B cell (primary cell): ENCODE results near the gene ALDH1B1. TPM values are rescaled to one million over a fixed set of nuclear protein-coding genes. Genes with fewer than 3 reads are reported as not detected.

Source experiments
- ATAC-seq: fragments of 200-7000 bp; cut with Tn5 transposase; one replicate; pipeline ENCODE4 v1.10.0; 2021; ENCODE audit warnings: low read depth, mild to moderate bottlenecking, moderate number of reproducible peaks, moderate library complexity
- CTCF ChIA-PET: fragments of 350-600 bp; sonication (Branson Sonifier 250); formaldehyde crosslinking; loops from one replicate; lab custom pipeline; 2021; ENCODE audit warnings: antibody characterized with exemption, inconsistent platforms; lab: Charles Lee
- POLR2A ChIA-PET: fragments of 350-600 bp; sonication (Branson Sonifier 250); formaldehyde crosslinking; loops from one replicate; lab custom pipeline; 2021; ENCODE audit warnings: antibody characterized with exemption; lab: Charles Lee
- DNase-seq: peaks from one replicate; pipeline ENCODE4 v3.0.0; 2013
- H2AFZ ChIP-seq: 2 replicates; pipeline ENCODE4 v1.6.1; 2012; ENCODE audit warnings: mild to moderate bottlenecking, low read depth, low read length; ENCODE audit not compliant: insufficient read depth, poor library complexity, severe bottlenecking
- H3K27ac ChIP-seq, 2 donors: 1 replicate in 1 of 2; 2 replicates in 1 of 2; pipeline ENCODE4 v1.5.1; 2012 to 2013; ENCODE audit warnings: low read length in 2 of 2, mild to moderate bottlenecking in 2 of 2, moderate library complexity in 1 of 2
- H3K27me3 ChIP-seq, 4 experiments: fragments of 200-600 bp in 1 of 4; sonication (generic) in 1 of 4; replicated peaks in 1 of 4; 1 replicate in 2 of 4; 2 replicates in 2 of 4; pipeline versions ENCODE4 v1.6.1 to v1.7.0; 2013 to 2016; ENCODE audit warnings: low read length in 3 of 4, mild to moderate bottlenecking in 2 of 4, mixed read lengths in 1 of 4, moderate library complexity in 1 of 4; ENCODE audit not compliant: insufficient read depth in 4 of 4, control insufficient read depth in 3 of 4; ENCODE audit errors: control extremely low read depth in 1 of 4
- H3K36me3 ChIP-seq, 2 experiments: replicated peaks in 1 of 2; 1 replicate in 1 of 2; 2 replicates in 1 of 2; pipeline versions ENCODE4 v1.6.1 to v1.7.1; 2013; ENCODE audit warnings: low read length in 1 of 2; ENCODE audit not compliant: insufficient read depth in 2 of 2, control insufficient read depth in 1 of 2; ENCODE audit errors: control extremely low read depth in 1 of 2, extremely low read depth in 1 of 2
- H3K4me1 ChIP-seq, 2 donors: fragments of 200-600 bp in 1 of 2; sonication (generic) in 1 of 2; 1 replicate in 1 of 2; 2 replicates in 1 of 2; pipeline versions ENCODE4 v1.5.1 to v1.6.1; 2013 to 2017; ENCODE audit warnings: low read length in 2 of 2; ENCODE audit not compliant: control insufficient read depth in 2 of 2, insufficient read depth in 2 of 2
- H3K4me2 ChIP-seq: replicated peaks from 2 replicates; pipeline ENCODE3; 2012; ENCODE audit warnings: mild to moderate bottlenecking, low read depth, low read length; ENCODE audit not compliant: poor library complexity, severe bottlenecking
- H3K4me3 ChIP-seq, 5 experiments: fragments of 200-600 bp in 1 of 5; sonication (generic) in 1 of 5; 1 replicate in 3 of 5; 2 replicates in 2 of 5; pipeline versions ENCODE4 v1.5.1 to v1.7.0; 2011 to 2016; ENCODE audit warnings: low read length in 4 of 5, mild to moderate bottlenecking in 4 of 5, low read depth in 2 of 5, control low read depth in 1 of 5, moderate library complexity in 1 of 5; ENCODE audit not compliant: insufficient read depth in 1 of 5; ENCODE audit errors: control extremely low read depth in 1 of 5, extremely low read depth in 1 of 5
- H3K79me2 ChIP-seq: fragments of 200-600 bp; sonication (generic); one replicate; pipeline ENCODE4 v1.6.0; 2016; ENCODE audit warnings: low read length; ENCODE audit not compliant: control insufficient read depth, insufficient read depth
- H3K9ac ChIP-seq: fragments of 200-600 bp; sonication (generic); 2 replicates; pipeline ENCODE4 v1.6.1; 2017; ENCODE audit warnings: mild to moderate bottlenecking, low read length, moderate library complexity
- H3K9me3 ChIP-seq, 3 donors: one replicate each; pipeline versions ENCODE4 v1.6.1 to v1.7.1; 2013; ENCODE audit warnings: low read length in 2 of 3; ENCODE audit not compliant: control insufficient read depth in 2 of 3, insufficient read depth in 1 of 3; ENCODE audit errors: control extremely low read depth in 1 of 3
- H4K20me1 ChIP-seq: 2 replicates; pipeline ENCODE4 v1.6.0; 2012; ENCODE audit warnings: mild to moderate bottlenecking, low read length; ENCODE audit not compliant: insufficient read depth, control insufficient read depth, poor library complexity, severe bottlenecking
- H3K27ac Mint-ChIP-seq: one replicate; pipeline ENCODE4 v1.8.0; 2021; ENCODE audit warnings: mixed read lengths
- H3K27me3 Mint-ChIP-seq: one replicate; pipeline ENCODE4 v1.8.0; 2021; ENCODE audit warnings: mixed read lengths
- H3K4me1 Mint-ChIP-seq: one replicate; pipeline ENCODE4 v1.8.0; 2021; ENCODE audit warnings: mixed read lengths
- H3K4me3 Mint-ChIP-seq: one replicate; pipeline ENCODE4 v1.8.0; 2021; ENCODE audit warnings: mixed read lengths
- H3K9me3 Mint-ChIP-seq: one replicate; pipeline ENCODE4 v1.8.0; 2022; ENCODE audit warnings: mixed read lengths; ENCODE audit not compliant: insufficient read depth
- CTCF ChIP-seq: fragments of 200-600 bp; IDR thresholded peaks from one replicate; pipeline ENCODE4 v1.8.0; 2022; ENCODE audit warnings: antibody characterized with exemption, mild to moderate bottlenecking
- EZH2 ChIP-seq: IDR thresholded peaks from 2 replicates; pipeline ENCODE4 v1.6.1; 2012; ENCODE audit warnings: borderline replicate concordance, low read depth, mild to moderate bottlenecking, moderate library complexity, low read length; ENCODE audit not compliant: insufficient read depth, poor library complexity, severe bottlenecking
- WGBS: methylation state at CpG from one replicate; pipeline ENCODE4 v1.1.5; 2013; ENCODE audit warnings: missing lambda C conversion rate; ENCODE audit not compliant: insufficient coverage; 5-methylcytosine and 5-hydroxymethylcytosine counted together
- intact Hi-C: fragments of 100-400 bp; cut with micrococcal nuclease; formaldehyde crosslinking; loops from one replicate; pipeline ENCODE4 v1.10.0; 2022
- polyA plus RNA-seq: library from polyadenylated mRNA; depleted of rRNA; stranded (reverse); fragments of >200 nt; gene quantifications from 2 replicates; pipeline ENCODE4 v1.2.3, GENCODE V29; 2012
- total RNA-seq, 2 donors: library from RNA; stranded (reverse); fragments of 120-200 nt in 1 of 2; gene quantifications; 1 replicate in 1 of 2; 2 replicates in 1 of 2; pipeline versions ENCODE4 v1.2.3 to v1.2.4, GENCODE V29; 2013 to 2022

ALDH1B1 gene
- total and polyA plus RNA-seq, 2 donors (not counting 1 experiment from before 2014, with no cell fraction given): 0.81 to 4.8 TPM

- Histone ChIP-seq H2AFZ (no peak overlapping the region), H3K79me2 (no peaks in the 10 kb centered on the region), H3K4me3 (no peak overlapping the region), H3K9me3 (no peaks in the 10 kb centered on the region), H3K9ac (no peak overlapping the region), H3K4me1 (peaks cover 5 to 10% of the 10 kb centered on the region in 2 donors), H3K27ac (no peak overlapping the region), H3K27me3 (peaks cover 0 to 10% (median 0%) of the 10 kb centered on the region in 4 experiments), H3K4me2 (no peak overlapping the region), H4K20me1 (no peaks in the 10 kb centered on the region), H3K36me3 (no peaks in the 10 kb centered on the region)
- Mint-ChIP-seq H3K9me3 (no peaks in the 10 kb centered on the region), H3K27ac (no peak overlapping the region), H3K27me3 (peaks cover 29% of the 10 kb centered on the region), H3K4me3 (no peak overlapping the region), H3K4me1 (peaks cover 3% of the 10 kb centered on the region)
- ChIA-PET CTCF (no interaction called here), POLR2A (no interaction called here)
- intact Hi-C loops: no loop called here
- no peak for DNase-seq
- ATAC-seq: no peak
- TF ChIP-seq CTCF (no peak), EZH2 (no peak)
- 0% methylated on average over 1 of the region's 3 CpGs for WGBS
Observed at GRCh38 chr9:38440516-38440915, 48.0 kb downstream of the ALDH1B1 start.

GRCh38 chr9:38441347-38442085, 49.0 kb downstream of the ALDH1B1 start:
- Histone ChIP-seq H3K9ac (no peak overlapping the region), H3K27me3 (peaks cover 0 to 12% (median 0%) of the 10 kb centered on the region in 4 experiments), H3K4me3 (no peak overlapping the region), H3K9me3 (no peaks in the 10 kb centered on the region), H3K27ac (no peak overlapping the region), H2AFZ (no peak overlapping the region), H3K79me2 (no peaks in the 10 kb centered on the region), H4K20me1 (no peaks in the 10 kb centered on the region), H3K36me3 (no peaks in the 10 kb centered on the region), H3K4me2 (no peak overlapping the region), H3K4me1 (peaks cover 6 to 10% of the 10 kb centered on the region in 2 donors)
- H3K27me3 Mint-ChIP-seq: peaks cover 33% of the 10 kb centered on the region
- peaks cover 2% of the 10 kb centered on the region for H3K9me3 Mint-ChIP-seq
- POLR2A ChIA-PET: no interaction called here
- no peak for TF ChIP-seq CTCF
- H3K27ac Mint-ChIP-seq: no peak overlapping the region
- peaks cover 5% of the 10 kb centered on the region for H3K4me1 Mint-ChIP-seq
- CTCF ChIA-PET: no interaction called here
- H3K4me3 Mint-ChIP-seq: no peak overlapping the region
- no peak for DNase-seq
- ATAC-seq: no peak
- 81% methylated on average over 7 of the region's 8 CpGs for WGBS
- intact Hi-C loops: no loop called here
